ENCODE data around the gene COLEC12.

- TF ChIP-seq POLR2A (IDR thresholded peaks at IDR 0.05) (no peak), CTCF (IDR thresholded peaks at IDR 0.05) (no peak)
These were observed 75.3 kb downstream of the COLEC12 start for GRCh38 chr18:425106-425745.
